ENCODE measurements around the gene RPS6KB2.

Gene RPS6KB2

DNA sequence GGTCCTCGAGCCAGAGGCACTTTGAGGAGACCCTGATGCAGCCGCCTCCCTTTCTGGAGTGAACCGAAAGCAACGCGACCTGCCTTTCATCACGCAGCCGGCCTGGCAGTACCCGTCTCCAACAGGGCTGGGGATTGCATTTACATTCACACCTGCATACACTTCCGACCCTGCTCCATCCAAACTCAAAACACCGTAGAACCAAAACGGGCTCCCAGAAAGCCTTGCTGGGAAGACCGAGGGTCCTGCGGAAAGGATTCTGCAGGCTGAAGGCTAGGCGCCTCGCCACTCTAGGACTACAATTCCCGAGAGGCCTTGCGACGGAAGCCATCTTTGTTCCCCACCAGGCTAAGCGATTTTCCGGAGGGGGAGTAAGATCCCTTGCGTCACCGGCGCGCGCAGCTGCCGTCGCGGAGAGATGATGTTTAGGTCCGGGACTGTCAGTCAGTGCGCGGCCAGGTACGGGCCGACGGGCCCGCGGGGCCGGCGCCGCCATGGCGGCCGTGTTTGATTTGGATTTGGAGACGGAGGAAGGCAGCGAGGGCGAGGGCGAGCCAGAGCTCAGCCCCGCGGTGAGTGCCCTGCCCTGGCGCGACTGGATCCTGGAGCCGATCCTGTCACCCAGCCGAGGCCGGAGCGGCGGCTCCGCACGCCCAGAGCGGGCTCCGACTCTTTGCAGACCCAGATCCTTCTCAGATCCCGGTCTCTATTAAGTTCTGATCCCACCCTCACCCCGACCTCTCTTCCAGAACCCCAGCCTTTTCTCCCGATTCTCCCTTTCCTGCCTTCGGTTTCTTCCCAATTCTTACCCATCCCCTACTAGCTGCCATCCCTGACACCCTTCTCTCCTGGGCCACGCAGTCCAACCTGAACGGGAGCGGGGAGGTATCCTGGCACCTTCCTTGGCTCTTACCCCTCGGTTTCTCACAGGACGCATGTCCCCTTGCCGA is at the start of gene RPS6KB2:
TSS of gene RPS6KB2 (plus strand) at position 443 of the 950 bp plus-strand sequence. CDS start at position 495, 52 bp downstream.
- DNase-seq (ENCODE audit: low read depth) = peak; percentile 94
- TF ChIP-seq, protein P1, sequence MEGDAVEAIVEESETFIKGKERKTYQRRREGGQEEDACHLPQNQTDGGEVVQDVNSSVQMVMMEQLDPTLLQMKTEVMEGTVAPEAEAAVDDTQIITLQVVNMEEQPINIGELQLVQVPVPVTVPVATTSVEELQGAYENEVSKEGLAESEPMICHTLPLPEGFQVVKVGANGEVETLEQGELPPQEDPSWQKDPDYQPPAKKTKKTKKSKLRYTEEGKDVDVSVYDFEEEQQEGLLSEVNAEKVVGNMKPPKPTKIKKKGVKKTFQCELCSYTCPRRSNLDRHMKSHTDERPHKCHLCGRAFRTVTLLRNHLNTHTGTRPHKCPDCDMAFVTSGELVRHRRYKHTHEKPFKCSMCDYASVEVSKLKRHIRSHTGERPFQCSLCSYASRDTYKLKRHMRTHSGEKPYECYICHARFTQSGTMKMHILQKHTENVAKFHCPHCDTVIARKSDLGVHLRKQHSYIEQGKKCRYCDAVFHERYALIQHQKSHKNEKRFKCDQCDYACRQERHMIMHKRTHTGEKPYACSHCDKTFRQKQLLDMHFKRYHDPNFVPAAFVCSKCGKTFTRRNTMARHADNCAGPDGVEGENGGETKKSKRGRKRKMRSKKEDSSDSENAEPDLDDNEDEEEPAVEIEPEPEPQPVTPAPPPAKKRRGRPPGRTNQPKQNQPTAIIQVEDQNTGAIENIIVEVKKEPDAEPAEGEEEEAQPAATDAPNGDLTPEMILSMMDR (IDR thresholded peaks at IDR 0.05; ENCODE audit: low read depth, low read length, missing control alignments) = no peak
- in situ Hi-C loops (cut with HindIII; ENCODE audit: low sequenced_read_pairs) = no loop called here
- H3K4me3 ChIP-seq (ENCODE audit: low read depth, low read length) = peak within 1 kb of the TSS; percentile 98

DNA sequence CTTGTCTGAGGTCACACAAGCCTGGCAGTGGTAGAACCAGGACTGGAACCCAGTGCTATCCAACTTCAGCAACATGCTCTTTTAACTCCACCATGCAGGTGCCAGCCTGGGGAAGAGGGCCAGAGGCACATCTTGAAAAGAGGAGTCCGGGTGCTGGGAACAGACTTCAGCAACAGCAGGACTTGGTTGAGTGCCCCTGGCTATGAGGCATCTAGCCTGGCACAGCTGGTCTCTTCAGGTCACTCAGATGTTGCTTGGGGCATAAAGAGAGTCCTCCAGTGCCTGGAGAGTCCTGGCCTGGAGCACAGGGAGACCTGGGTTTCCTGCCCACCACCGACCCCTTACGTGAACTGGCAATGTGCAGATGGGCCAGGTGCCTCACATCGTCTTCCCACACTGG is 49.8 kb upstream of the RPS6KB2 start:
- TF ChIP-seq, protein P1 (IDR thresholded peaks at IDR 0.05; ENCODE audit: low read depth, low read length, missing control alignments) = no peak
- in situ Hi-C loops (cut with HindIII; ENCODE audit: low sequenced_read_pairs) = no loop called here
- DNase-seq (ENCODE audit: low read depth) = no peak
- no peak overlapping the region for H3K4me3 ChIP-seq (ENCODE audit: low read depth, low read length)

DNA sequence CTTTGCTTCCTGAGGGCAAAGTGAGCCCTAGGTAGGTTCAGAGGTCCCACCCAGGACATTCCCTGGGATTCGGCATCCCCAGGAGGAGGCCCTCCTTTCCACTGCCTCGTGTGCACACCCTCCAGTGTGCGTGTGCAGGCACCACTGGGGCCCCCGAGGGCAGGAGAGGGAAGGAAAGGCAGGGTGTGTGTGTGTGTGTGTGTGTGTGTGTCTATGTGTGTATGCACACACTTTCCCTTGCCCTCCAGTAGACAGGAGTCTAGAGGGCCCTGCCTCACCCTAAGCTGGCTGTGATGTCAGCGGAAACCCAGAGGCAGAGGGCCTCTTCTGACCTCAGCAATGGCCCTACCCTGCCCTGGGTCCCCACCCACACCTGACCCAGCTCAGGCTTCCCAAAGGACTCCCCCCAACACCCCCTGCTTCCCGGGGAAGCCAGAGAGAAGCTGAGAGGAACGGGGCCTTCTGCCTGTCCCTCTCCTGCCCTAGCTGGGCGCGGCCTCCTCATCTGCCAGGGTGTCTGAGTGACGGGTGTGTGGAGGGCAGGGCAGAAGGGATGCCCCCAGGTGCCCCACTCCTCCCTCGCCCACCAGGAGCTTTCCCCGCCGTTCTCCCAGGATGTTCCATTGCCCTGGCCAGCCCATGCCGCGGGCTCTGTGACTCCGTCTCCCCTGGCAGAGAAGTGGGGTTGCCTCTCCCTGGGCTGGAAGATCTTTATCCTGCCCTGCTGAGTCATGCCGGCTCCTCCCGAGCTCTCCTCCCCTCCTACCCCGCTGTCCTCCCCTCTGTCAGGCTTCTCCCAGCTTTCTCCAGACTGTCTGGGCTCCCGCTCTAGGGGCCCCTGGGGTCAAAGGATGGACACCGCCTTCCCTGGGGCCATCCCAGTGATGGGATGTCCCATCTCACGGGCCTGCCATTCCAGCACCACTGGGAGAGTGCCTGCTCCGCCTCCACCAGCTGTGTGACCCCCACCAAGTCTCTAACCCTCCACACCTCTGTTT is 48.9 kb upstream of the RPS6KB2 start:
- H3K4me3 ChIP-seq (ENCODE audit: low read depth, low read length) = no peak overlapping the region
- TF ChIP-seq, protein P1 (IDR thresholded peaks at IDR 0.05; ENCODE audit: low read depth, low read length, missing control alignments) = no peak
- in situ Hi-C loops (cut with HindIII; ENCODE audit: low sequenced_read_pairs) = no loop called here
- DNase-seq (ENCODE audit: low read depth) = no peak

DNA sequence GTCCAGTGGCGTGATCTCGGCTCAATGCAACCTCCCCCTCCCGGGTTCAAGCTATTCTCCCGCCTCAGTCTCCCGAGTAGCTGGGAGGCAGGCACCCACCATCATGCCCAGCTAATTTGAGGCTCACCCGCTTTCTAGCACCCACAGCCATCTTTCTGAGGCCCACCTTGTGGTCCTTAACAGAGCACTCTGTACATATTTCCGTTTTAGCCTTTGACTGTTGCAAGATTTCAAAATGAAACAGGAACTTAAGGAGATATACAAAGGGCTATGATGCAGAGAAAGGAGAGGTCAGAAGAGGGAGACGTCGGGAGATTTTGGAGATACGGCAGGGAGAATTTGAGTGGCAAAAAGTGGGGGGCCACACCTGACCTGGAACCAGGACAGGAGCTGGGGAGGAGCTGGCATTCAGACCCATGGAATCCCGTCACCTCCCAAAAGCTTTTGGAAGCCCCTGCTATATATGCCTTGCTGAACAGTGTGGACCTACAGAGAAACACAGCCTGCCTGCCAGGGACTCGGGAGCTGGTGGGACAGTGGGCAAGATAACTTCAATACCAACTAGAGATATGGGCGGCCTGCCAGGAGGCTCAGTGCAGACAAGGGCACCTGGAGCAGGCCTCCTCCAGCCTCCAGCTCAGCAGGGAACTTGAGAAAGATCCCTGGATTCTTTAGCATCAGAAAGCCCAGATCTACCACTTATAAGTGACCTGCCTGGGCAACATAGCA is 46.9 kb upstream of the RPS6KB2 start:
- in situ Hi-C loops (cut with HindIII; ENCODE audit: low sequenced_read_pairs) = no loop called here
- TF ChIP-seq, protein P1 (IDR thresholded peaks at IDR 0.05; ENCODE audit: low read depth, low read length, missing control alignments) = no peak
- DNase-seq (ENCODE audit: low read depth) = no peak
- H3K4me3 ChIP-seq (ENCODE audit: low read depth, low read length) = no peak overlapping the region

DNA sequence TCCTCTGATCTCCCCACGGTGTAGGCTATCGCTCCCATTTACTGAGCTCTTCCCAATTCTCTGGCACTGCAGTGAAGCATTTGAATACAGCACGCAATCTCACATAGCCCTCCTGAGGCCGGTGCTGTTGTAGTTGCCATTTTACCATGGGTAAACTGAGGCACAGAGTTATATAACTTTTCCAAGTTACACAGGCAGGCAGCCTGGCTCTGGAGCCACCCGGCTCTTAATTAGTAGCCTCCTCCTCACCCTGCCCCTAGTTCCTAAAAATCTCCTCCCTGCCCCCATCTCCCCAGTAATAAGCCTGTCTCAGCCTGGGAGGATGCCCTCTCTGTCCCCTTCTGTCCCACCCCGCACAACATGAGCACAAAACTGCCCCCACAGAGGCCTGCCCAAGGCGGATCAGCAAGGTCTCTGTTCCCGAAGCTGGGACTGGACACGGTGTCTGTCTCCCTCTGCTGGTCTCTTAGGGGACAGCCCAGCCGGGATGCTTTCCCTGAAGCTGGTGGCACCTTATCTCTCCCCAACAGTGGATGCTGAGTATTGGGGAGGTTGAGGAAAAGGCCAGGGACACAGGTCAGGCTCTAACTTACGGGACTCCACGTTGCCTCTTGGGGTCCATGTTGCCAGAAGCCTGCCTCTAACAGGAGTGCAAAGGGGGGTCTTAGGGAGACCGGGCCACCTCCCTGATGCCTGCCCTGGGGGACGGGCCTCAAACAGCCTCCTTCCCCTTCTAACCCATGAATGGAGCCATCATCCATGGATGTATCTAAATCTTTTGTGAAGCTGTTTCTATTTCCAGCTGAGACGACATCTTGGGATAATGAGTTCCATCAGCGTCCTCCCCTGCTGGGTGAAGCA is 45.8 kb upstream of the RPS6KB2 start:
- TF ChIP-seq, protein P1 (IDR thresholded peaks at IDR 0.05; ENCODE audit: low read depth, low read length, missing control alignments) = peak; percentile 99
- in situ Hi-C loops (cut with HindIII; ENCODE audit: low sequenced_read_pairs) = no loop called here
- H3K4me3 ChIP-seq (ENCODE audit: low read depth, low read length) = no peak overlapping the region
- DNase-seq (ENCODE audit: low read depth) = no peak
